Aorta (tissue), 5 donors: ENCODE results near the gene RPEL1. TPM values are rescaled to one million over a fixed set of nuclear protein-coding genes. Genes with fewer than 3 reads are reported as not detected.

ENCODE experiments used
- ATAC-seq: fragments of 200-7000 bp; cut with Tn5 transposase; one replicate; pipeline ENCODE4 v1.9.1; 2022; ENCODE audit warnings: moderate library complexity; ENCODE audit not compliant: low FRiP score
- DNase-seq, 2 donors: peaks; one replicate each; pipeline ENCODE4 v3.0.0-alpha.2; 2020
- H3K27ac ChIP-seq, 2 donors: one replicate each; pipeline ENCODE4 v1.5.1; 2013; ENCODE audit warnings: low read length in 2 of 2, mild to moderate bottlenecking in 2 of 2, moderate library complexity in 2 of 2, control low read depth in 1 of 2, inconsistent platforms in 1 of 2, low read depth in 1 of 2
- H3K27me3 ChIP-seq, 2 donors: one replicate each; pipeline ENCODE4 v1.6.1; 2013; ENCODE audit warnings: control low read depth in 1 of 2, low read length in 1 of 2, mild to moderate bottlenecking in 1 of 2, moderate library complexity in 1 of 2; ENCODE audit not compliant: insufficient read depth in 2 of 2, control insufficient read depth in 1 of 2
- H3K36me3 ChIP-seq, 2 donors: one replicate each; pipeline ENCODE4 v1.6.1; 2013; ENCODE audit warnings: control low read depth in 1 of 2, low read length in 1 of 2, mild to moderate bottlenecking in 1 of 2; ENCODE audit not compliant: insufficient read depth in 2 of 2, control insufficient read depth in 1 of 2
- H3K4me1 ChIP-seq, 2 donors: one replicate each; pipeline ENCODE4 v1.6.1; 2013; ENCODE audit warnings: low read length in 2 of 2, control low read depth in 1 of 2, mild to moderate bottlenecking in 1 of 2, moderate library complexity in 1 of 2; ENCODE audit not compliant: insufficient read depth in 2 of 2, control insufficient read depth in 1 of 2
- H3K4me3 ChIP-seq, 2 donors: one replicate each; pipeline ENCODE4 v1.5.1; 2013; ENCODE audit warnings: low read length in 2 of 2, control low read depth in 1 of 2, mild to moderate bottlenecking in 1 of 2
- H3K9me3 ChIP-seq: one replicate; pipeline ENCODE4 v1.6.1; 2013; ENCODE audit warnings: mild to moderate bottlenecking, low read length; ENCODE audit not compliant: control insufficient read depth
- WGBS, 2 donors: extraction: QIAGEN DNeasy Blood & Tissue Kit; methylation state at CpG; one replicate each; pipeline ENCODE4 v1.1.7; 2013; 5-methylcytosine and 5-hydroxymethylcytosine counted together
- intact Hi-C, 2 donors: fragments of 100-400 bp; cut with DNase I; formaldehyde crosslinking; loops; one replicate each; pipeline versions ENCODE4 v1.14.2 to v1.15.0; 2022
- polyA plus RNA-seq, 2 donors: library from polyadenylated mRNA; stranded (reverse); fragments of 200-250 nt; gene quantifications; one replicate each; pipeline ENCODE4 v1.2.3, GENCODE V29; 2013
- total RNA-seq, 2 donors: library from RNA; stranded (reverse); fragmentation: NEBNext Ultra II Directional; extraction: Animal tissue kit (Norgen Biotek cat#: 25700); gene quantifications; one replicate each; pipeline ENCODE4 v1.2.1, GENCODE V29; 2021
- donor health status: healthy with polysubstance abuse.
- donor health status: Bipolar disorder and iron deficiency.
- donor health status: DM: no; HTN: no; CAD: no.
- donor health status: DM: no; HTN: no; CAD: no.
- donor health status: DM: yes; HTN: yes; CAD: no.

Gene RPEL1
- total and polyA plus RNA-seq, 4 donors, result not detected

DNA sequence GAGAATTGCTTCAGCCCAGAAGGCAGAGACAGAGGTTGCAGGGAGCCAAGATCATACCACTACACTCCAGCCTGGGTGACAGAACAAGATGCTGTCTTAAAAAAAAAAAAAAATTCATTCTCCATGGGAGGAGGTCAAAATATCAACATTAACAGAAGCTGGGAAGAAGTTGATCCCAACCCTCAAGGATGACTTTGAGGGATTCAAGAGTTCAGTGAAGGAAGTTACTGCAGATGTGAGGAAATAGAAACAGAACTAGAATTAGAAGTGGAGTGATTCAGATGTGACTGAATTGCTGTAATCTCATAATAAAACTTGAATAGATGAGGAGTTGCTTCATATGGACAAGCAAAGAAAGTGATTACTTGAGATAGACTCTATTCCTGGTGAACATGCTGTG, 19.7 kb upstream of the RPEL1 start:
- Histone ChIP-seq H3K27ac (no peak overlapping the region), H3K9me3 (no peaks in the 10 kb centered on the region), H3K4me1 (peaks cover 4 to 9% of the 10 kb centered on the region in 2 donors), H3K36me3 (no peaks in the 10 kb centered on the region), H3K4me3 (no peak overlapping the region), H3K27me3 (no peaks in the 10 kb centered on the region)
- intact Hi-C loops, result no loop called here
- DNase-seq (no peak), ATAC-seq (no peak)

DNA sequence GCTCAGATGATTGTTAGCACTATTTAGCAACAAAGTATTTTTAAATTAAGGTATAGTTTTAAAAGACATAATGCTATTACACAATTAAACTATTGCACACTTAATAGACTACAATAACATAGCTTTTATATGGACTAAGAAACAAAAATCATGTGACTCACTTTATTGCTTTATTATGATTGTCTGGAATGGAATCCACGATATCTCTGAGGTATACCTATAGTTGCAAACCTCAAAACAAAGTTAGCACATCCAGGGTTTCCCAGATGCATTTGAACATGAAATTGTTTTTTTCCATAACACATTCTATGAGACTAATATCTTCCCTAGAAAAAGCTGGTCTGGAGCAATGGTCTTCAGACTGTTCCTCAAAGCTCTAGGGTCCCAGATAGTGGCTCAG, 18.3 kb upstream of the RPEL1 start:
- H3K27me3 ChIP-seq, result no peaks in the 10 kb centered on the region
- peaks cover 8 to 9% of the 10 kb centered on the region in 2 donors for H3K4me1 ChIP-seq
- H3K27ac ChIP-seq, result peak overlapping the region; percentile 54 to 64
- no peak for ATAC-seq
- intact Hi-C loops, result no loop called here
- WGBS, 2 donors, result 71 to 76% methylated on average over 1 of the region's 1 CpG
- no peaks in the 10 kb centered on the region for H3K36me3 ChIP-seq
- H3K9me3 ChIP-seq, result no peaks in the 10 kb centered on the region
- DNase-seq, result no peak
- no peak overlapping the region for H3K4me3 ChIP-seq

DNA sequence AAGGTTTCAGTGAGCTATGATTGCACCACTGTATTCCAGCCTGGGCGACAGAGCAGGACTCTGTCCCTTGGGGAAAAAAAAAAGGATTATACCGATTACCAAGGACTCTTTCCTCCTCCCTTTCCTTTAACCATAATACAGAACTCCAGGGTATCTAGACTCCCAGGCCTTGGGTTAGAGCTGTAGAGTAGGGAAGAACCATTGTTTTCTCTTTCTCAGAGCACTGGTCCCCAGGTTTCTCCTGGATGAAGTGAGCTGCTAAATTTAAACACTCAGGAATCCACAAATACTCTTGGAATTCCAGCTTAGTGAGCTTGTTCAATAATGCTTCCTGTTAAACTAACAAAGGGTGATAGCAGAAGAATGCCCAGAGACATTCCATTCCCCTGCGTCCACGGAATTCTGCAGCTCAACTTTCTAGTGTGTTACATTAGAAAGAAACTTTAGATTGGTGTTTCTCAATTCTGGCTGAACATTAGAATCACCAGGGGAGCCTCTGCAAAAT, 14.6 kb upstream of the RPEL1 start:
- ATAC-seq, result peak; percentile 46
- intact Hi-C loops, result loop anchor here (2.0 to 5.0 kb wide), 2 partner anchors 38 to 39 kb away; partner anchors contain the start of gene NT5C2 (in 2 of the 2)
- Histone ChIP-seq H3K4me3 (no peak overlapping the region), H3K36me3 (no peaks in the 10 kb centered on the region), H3K27me3 (no peaks in the 10 kb centered on the region), H3K4me1 (peaks cover 9 to 12% of the 10 kb centered on the region in 2 donors), H3K27ac (peak overlapping the region; percentile 47 to 91), H3K9me3 (no peaks in the 10 kb centered on the region)
- no peak for DNase-seq
- WGBS, 2 donors, result 1 to 5% methylated on average over 4 of the region's 4 CpGs

DNA sequence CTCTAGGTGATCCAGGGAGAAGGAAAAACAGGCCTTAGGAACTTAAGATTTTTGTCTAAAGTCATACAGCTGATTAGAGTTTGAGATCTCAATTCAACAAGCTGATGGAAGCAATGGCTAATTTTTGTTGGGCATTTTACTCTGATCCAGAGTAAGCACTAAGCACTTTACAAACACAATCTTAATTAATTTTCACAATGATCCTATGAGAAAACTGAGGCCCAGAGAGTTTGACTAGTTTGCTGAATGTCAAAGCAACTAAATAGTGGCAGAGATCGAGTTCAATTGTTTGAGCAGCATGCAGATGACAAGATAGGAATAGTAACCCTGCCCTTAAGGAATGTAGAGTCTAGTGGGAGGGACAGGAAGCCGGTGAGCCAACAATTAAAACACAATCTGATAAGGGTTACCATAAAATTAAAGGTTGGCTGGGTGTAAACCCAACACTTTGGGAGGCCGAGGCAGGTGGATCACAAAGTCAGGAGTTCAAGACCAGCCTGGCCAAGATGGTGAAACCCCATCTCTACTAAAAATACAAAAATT, 13.5 kb upstream of the RPEL1 start:
- intact Hi-C loops, result loop anchor here in 1 of 2 donors (5.0 kb wide), 1 partner anchor 40 kb away; the partner anchor contains the start of gene NT5C2
- ATAC-seq, result no peak
- no peaks in the 10 kb centered on the region for H3K9me3 ChIP-seq
- peak overlapping the region; percentile 18 to 88 for H3K27ac ChIP-seq
- peaks cover 9 to 12% of the 10 kb centered on the region in 2 donors for H3K4me1 ChIP-seq
- no peaks in the 10 kb centered on the region for H3K27me3 ChIP-seq
- H3K36me3 ChIP-seq, result no peaks in the 10 kb centered on the region
- DNase-seq, result no peak
- 85 to 87% methylated on average over 3 of the region's 3 CpGs for WGBS, 2 donors
- no peak overlapping the region for H3K4me3 ChIP-seq

DNA sequence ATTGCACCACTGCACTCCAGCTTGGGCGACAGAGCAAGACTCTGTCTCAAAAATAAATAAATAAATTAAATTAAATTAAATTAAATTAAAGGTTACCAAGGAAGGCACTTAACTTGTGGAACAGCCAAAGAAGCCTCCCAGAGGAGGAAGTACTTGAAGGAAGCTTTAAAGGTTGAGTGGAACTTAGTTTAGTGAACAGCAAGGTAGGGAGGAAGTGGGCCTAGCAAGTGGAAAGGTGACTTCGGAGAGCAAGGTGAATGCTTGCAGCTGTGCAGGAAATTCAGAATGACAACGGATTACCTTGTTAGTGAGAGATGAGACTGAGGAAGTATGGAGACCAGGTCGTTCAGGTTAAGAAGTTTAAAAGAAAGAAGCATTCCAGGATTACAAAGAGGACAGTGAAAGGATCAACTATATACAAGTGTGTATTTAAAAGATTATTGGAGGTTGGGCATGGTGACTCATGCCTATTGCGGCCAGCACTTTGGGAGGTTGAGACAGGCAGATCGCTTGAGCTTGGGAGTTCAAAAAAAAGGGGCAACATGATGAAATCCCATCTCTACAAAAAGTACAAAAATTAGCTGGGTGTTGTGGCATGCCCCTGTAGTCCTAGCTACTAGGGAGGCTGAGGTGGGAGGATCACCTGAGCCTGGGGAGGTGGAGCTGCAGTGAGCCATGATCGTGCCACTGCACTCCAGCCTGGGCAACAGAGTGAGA, 12.8 kb upstream of the RPEL1 start:
- Histone ChIP-seq H3K9me3 (no peaks in the 10 kb centered on the region), H3K27ac (peak overlapping the region in 1 of 2 donors; percentile 33), H3K4me1 (peaks cover 9 to 12% of the 10 kb centered on the region in 2 donors), H3K27me3 (no peaks in the 10 kb centered on the region), H3K36me3 (no peaks in the 10 kb centered on the region), H3K4me3 (no peak overlapping the region)
- 79 to 85% methylated on average over 7 of the region's 7 CpGs for WGBS, 2 donors
- intact Hi-C loops, result loop anchor here in 1 of 2 donors (5.0 kb wide), 1 partner anchor 41 kb away; the partner anchor contains the start of gene NT5C2
- ATAC-seq, result no peak
- DNase-seq, result no peak

DNA sequence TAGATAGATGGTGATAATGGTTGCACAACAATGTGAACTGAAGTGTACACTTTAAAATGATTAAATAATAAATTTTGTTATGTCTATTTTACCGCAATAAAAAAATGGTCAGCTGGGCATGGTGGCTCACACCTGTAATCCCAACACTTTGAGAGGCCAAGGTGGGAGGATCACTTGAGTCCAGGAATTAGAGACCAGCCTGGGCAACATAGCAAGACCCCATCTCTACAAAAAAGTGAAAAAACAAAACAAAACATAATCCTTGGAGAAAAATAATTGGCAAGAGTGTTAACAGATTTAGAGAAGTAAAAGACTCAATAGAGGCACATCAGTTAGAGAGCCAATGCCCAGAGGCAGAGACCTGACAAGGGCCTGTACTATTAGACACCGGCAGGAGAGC, 9.9 kb upstream of the RPEL1 start:
- no peak overlapping the region for H3K27ac ChIP-seq
- peaks cover under 1 to 8% of the 10 kb centered on the region in 2 donors for H3K4me1 ChIP-seq
- H3K4me3 ChIP-seq, result no peak overlapping the region
- ATAC-seq, result no peak
- DNase-seq, result no peak
- H3K9me3 ChIP-seq, result no peaks in the 10 kb centered on the region
- WGBS, 2 donors, result 92 to 93% methylated on average over 2 of the region's 2 CpGs
- intact Hi-C loops, result no loop called here
- no peaks in the 10 kb centered on the region for H3K27me3 ChIP-seq
- no peaks in the 10 kb centered on the region for H3K36me3 ChIP-seq

DNA sequence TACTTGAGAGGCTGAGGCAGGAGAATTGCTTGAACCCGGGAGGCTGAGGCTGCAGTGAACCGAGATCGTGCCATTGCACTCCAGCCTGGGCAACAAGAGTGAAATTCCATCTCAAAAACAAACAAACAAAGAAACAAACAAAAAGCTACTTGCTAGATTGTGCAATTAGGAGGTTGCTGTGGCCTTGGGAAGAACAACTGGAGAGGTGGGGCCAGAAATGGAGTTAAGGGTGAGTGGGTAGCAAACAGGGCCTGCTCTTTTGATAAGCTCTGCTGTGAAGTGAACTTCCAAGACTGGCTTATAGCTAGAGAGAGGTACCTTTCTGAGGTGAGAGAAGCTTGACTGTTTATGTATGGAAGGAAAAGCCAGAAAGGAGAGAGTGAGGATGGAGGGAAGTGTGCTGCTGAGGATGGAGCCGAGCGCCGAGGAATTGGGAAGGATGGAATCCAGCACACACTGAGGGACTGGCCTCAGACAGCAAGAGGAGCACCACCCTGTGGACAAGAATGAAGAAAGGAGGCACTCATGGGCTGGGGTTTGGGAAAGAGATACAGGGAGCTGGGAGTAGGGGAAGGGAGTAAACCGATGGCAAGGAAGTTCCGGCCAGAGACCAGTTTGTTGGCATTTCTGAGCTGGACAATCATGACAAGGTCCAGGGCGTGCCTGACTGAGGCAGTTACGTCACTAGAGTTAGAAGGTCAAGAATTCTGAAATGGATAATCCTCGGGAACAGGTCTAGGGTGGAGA, 7.0 kb upstream of the RPEL1 start:
- Histone ChIP-seq H3K9me3 (no peaks in the 10 kb centered on the region), H3K27me3 (no peaks in the 10 kb centered on the region), H3K4me1 (peaks cover 0 to 7% of the 10 kb centered on the region in 2 donors), H3K4me3 (no peak overlapping the region), H3K36me3 (no peaks in the 10 kb centered on the region), H3K27ac (no peak overlapping the region)
- WGBS, 2 donors, result 44 to 64% methylated on average over 11 of the region's 11 CpGs
- ATAC-seq (peak; percentile 74), DNase-seq (no peak)
- intact Hi-C loops, result no loop called here

DNA sequence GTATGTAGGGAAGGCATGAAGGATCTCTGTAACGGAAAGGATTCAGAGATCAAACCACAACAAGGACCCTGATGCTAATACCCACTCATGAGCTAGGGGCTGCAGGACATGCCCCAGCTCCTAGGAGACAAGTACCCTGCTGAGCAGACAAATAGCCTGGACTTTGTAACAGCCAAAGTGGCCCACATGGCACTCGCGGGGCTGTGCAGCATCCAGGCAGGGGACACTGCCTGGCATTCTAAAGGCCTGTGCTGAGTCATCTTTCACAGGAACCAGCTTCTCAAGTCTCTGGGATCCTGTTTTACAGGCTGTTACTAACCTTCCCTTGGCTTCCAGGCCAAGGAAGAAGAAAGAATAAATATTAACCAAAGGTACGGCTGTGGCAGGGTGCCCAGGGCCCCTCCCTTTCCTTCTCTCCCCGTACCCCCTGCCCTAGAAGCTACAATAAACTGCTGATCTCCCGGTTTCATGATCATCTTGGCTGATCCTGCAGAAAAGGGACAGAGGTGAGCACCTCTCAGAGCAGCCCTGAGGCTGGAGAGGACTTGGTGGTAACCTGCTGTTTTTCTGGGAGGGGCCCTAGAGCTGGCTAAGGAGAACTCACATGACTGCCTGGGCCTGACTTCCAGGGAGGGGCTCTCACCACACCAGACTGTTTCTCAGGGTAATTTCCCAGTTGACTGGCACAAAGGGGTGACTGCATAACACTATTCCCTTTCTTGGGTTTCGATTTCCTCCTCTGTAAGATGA, 4.2 kb upstream of the RPEL1 start:
- WGBS, 2 donors, result 27% methylated on average over 7 of the region's 7 CpGs
- peak in 1 of 2 donors; percentile 56 for DNase-seq
- H3K4me1 ChIP-seq, result peaks cover 0 to 7% of the 10 kb centered on the region in 2 donors
- H3K4me3 ChIP-seq, result no peak overlapping the region
- H3K9me3 ChIP-seq, result no peaks in the 10 kb centered on the region
- intact Hi-C loops, result loop anchor here (5.0 to 10.0 kb wide), 4 partner anchors 154 to 517 kb away; partner anchors contain the start of gene CYP17A1 (in 1 of the 2)
- ATAC-seq, result peak; percentile 50
- peak overlapping the region in 1 of 2 donors; percentile 5 for H3K27ac ChIP-seq
- no peaks in the 10 kb centered on the region for H3K27me3 ChIP-seq
- H3K36me3 ChIP-seq, result no peaks in the 10 kb centered on the region
